ENCODE measurements around the gene POU2AF1. TPM values are rescaled to one million over a fixed set of nuclear protein-coding genes. Genes with fewer than 3 reads are reported as not detected.

Gene POU2AF1, protein sequence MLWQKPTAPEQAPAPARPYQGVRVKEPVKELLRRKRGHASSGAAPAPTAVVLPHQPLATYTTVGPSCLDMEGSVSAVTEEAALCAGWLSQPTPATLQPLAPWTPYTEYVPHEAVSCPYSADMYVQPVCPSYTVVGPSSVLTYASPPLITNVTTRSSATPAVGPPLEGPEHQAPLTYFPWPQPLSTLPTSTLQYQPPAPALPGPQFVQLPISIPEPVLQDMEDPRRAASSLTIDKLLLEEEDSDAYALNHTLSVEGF
- not detected in 3 replicates for total RNA-seq
- long read RNA-seq, result 0 reads

DNA sequence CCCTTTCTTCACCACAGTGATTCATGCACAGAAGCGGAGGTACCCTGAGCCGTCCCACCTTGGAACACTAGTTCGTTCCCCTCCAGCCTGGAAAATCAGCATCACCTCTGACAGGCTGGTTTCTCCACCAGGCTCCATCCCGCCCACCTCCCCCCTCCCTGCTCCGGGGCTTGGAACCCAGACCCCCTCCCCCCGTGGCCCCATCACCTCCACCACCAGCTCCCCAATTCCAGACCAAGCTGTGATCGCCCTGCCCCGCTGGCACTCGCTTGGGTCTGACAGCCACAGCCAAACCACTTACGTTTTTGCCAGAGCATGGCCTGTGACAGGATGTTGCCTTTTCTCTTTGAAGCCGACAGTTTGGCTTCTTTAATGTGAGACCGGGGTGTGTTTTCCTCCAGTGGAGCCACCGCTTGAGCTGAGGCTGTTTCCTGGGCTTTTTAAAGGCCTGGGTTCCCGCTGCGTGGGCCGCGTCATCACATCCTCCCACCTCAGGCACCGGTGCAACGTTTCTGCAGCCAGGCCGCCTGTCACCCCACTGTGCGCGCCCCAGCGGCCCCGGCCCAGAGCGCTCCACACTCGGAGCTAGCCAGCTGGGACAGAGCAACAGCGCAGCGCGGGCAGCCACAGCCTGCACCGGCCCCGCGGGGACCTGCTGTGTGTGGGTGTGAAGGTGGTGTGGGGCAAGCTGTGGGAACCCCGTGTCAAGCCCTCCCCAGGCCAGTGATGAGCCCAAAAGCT, at the start of gene POU2AF1:
Gene POU2AF1 (minus strand): TSS at position 415 of the 741 bp plus-strand sequence. CDS start 98 bp downstream, at position 317.
- Mint-ChIP-seq H3K27ac (ENCODE audit: unreplicated experiment) (no peak within 1 kb of the TSS), H3K36me3 (ENCODE audit: low read depth) (no peaks in the 10 kb centered on the region), H3K9me3 (ENCODE audit: low read depth) (no peaks in the 10 kb centered on the region), H3K4me3 (ENCODE audit: unreplicated experiment) (no peak within 1 kb of the TSS), H3K4me1 (ENCODE audit: low read depth) (no peaks in the 10 kb centered on the region), H3K27me3 (ENCODE audit: low read depth) (peaks cover 8% of the 10 kb centered on the region)
- TF ChIP-seq, protein P1, sequence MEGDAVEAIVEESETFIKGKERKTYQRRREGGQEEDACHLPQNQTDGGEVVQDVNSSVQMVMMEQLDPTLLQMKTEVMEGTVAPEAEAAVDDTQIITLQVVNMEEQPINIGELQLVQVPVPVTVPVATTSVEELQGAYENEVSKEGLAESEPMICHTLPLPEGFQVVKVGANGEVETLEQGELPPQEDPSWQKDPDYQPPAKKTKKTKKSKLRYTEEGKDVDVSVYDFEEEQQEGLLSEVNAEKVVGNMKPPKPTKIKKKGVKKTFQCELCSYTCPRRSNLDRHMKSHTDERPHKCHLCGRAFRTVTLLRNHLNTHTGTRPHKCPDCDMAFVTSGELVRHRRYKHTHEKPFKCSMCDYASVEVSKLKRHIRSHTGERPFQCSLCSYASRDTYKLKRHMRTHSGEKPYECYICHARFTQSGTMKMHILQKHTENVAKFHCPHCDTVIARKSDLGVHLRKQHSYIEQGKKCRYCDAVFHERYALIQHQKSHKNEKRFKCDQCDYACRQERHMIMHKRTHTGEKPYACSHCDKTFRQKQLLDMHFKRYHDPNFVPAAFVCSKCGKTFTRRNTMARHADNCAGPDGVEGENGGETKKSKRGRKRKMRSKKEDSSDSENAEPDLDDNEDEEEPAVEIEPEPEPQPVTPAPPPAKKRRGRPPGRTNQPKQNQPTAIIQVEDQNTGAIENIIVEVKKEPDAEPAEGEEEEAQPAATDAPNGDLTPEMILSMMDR (IDR thresholded peaks at IDR 0.05), result no peak
- DNase-seq (ENCODE audit: low spot score), result no peak

DNA sequence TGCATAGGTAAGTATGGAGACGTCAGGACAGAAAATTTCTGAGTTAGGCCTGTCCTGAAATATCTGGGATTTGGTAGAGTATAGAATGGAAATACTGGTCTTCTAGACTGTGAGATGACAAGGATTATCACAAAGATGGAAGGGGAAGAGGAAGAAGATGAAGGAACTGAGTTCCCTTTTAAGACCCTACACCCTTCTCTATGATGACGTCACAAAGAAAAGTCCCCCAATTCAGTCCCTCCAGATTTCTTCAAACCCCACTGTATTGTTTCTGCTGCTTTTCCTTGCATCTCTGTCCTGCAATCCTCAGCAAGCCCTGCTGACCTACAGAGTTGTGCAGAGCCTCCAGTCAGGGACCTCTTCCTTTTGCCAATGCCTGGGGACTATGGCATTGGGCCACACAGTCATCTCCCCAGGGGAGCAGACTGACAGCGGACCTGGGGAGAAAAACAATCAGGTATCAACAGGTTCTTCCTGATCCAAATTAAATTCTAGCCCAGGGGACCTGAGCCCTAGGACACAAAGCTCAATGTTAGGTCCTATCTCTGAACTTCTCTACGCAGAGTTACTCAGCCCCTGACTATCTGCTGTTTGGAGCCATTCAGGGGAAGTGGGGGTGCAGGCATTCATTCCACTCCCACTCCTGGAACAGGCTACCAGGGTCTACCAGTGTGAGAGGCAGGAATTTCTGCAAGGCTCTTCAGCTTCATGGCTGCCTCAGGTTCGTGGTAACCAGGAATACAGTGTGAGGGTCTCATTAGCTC, 49.2 kb upstream of the POU2AF1 start:
- H3K4me1 Mint-ChIP-seq (ENCODE audit: low read depth), result no peaks in the 10 kb centered on the region
- H3K27me3 Mint-ChIP-seq (ENCODE audit: low read depth), result peaks cover 28% of the 10 kb centered on the region
- no peak overlapping the region for H3K4me3 Mint-ChIP-seq (ENCODE audit: unreplicated experiment)

DNA sequence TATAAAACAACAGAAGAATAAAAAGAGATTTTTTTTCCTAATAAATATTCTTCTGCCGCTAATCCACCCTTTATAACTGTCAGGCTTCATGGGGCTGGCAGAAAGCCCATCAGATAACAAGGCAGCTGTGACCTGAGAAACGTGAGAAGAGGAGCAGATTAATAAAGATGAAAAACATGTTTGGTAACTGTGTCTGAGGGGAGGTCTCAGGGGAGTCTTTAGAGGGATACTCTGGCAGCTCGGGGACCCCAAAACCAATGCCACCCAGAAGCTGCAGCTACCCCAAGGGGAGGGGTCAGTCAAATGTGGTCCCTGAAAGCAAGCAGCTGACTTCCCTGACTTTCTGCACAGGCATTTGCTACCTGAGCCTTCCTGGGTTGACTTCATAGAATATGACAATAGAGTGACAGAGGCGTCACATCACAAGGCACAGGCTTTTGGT, 48.4 kb upstream of the POU2AF1 start:
- TF ChIP-seq, protein P1 (IDR thresholded peaks at IDR 0.05), result no peak
- H3K27me3 Mint-ChIP-seq (ENCODE audit: low read depth), result peaks cover 31% of the 10 kb centered on the region
- DNase-seq (ENCODE audit: low spot score), result no peak
- H3K4me1 Mint-ChIP-seq (ENCODE audit: low read depth), result no peaks in the 10 kb centered on the region
- no peak overlapping the region for H3K4me3 Mint-ChIP-seq (ENCODE audit: unreplicated experiment)
- H3K36me3 Mint-ChIP-seq (ENCODE audit: low read depth), result no peaks in the 10 kb centered on the region
- H3K27ac Mint-ChIP-seq (ENCODE audit: unreplicated experiment), result no peak overlapping the region
- no peaks in the 10 kb centered on the region for H3K9me3 Mint-ChIP-seq (ENCODE audit: low read depth)

More for the DNA sequence above, 49.2 kb upstream of the POU2AF1 start:
- Mint-ChIP-seq H3K9me3 (ENCODE audit: low read depth) (no peaks in the 10 kb centered on the region), H3K27ac (ENCODE audit: unreplicated experiment) (no peak overlapping the region), H3K36me3 (ENCODE audit: low read depth) (no peaks in the 10 kb centered on the region)
- DNase-seq (ENCODE audit: low spot score), result no peak
- TF ChIP-seq, protein P1 (IDR thresholded peaks at IDR 0.05), result no peak

- DNase-seq (ENCODE audit: low spot score), result no peak
- H3K4me3 Mint-ChIP-seq (ENCODE audit: unreplicated experiment), result no peak overlapping the region
- no peak overlapping the region for H3K27ac Mint-ChIP-seq (ENCODE audit: unreplicated experiment)
- H3K27me3 Mint-ChIP-seq (ENCODE audit: low read depth), result peaks cover 27% of the 10 kb centered on the region
- TF ChIP-seq, protein P1 (IDR thresholded peaks at IDR 0.05), result no peak
- no peaks in the 10 kb centered on the region for H3K36me3 Mint-ChIP-seq (ENCODE audit: low read depth)
- no peaks in the 10 kb centered on the region for H3K9me3 Mint-ChIP-seq (ENCODE audit: low read depth)
- H3K4me1 Mint-ChIP-seq (ENCODE audit: low read depth), result no peaks in the 10 kb centered on the region
Observed at GRCh38 chr11:111426617-111427016, 47.5 kb upstream of the POU2AF1 start.

GRCh38 chr11:111423250-111423615, 44.2 kb upstream of the POU2AF1 start:
- TF ChIP-seq, protein P1 (IDR thresholded peaks at IDR 0.05), result peak; percentile 16

More at GRCh38 chr11:111423250-111423615, 44.2 kb upstream of the POU2AF1 start:
- Mint-ChIP-seq H3K9me3 (ENCODE audit: low read depth) (no peaks in the 10 kb centered on the region), H3K4me3 (ENCODE audit: unreplicated experiment) (no peak overlapping the region), H3K4me1 (ENCODE audit: low read depth) (no peaks in the 10 kb centered on the region), H3K36me3 (ENCODE audit: low read depth) (no peaks in the 10 kb centered on the region), H3K27me3 (ENCODE audit: low read depth) (peaks cover 25% of the 10 kb centered on the region), H3K27ac (ENCODE audit: unreplicated experiment) (no peak overlapping the region)
- DNase-seq (ENCODE audit: low spot score), result no peak

All from chondrocyte (in vitro differentiated cells).